Body of pancreas (tissue), 4 donors: ENCODE measurements around the gene SLC30A3. TPM values are rescaled to one million over a fixed set of nuclear protein-coding genes. Genes with fewer than 3 reads are reported as not detected.

ENCODE experiments used
- ATAC-seq: fragments of 150-250 bp; one replicate; pipeline ENCODE4 v1.9.1; 2016
- DNase-seq, 4 donors: peaks; one replicate each; pipeline ENCODE4 v3.0.0-alpha.2; 2019
- H3K27ac ChIP-seq, 4 donors: fragments of 200-600 bp; sonication (generic); 1 replicate in 3 of 4; 2 replicates in 1 of 4; pipeline versions ENCODE4 v1.5.1 to v1.6.1; 2016 to 2019; ENCODE audit warnings: mild to moderate bottlenecking in 1 of 4, mixed read lengths in 1 of 4, moderate library complexity in 1 of 4
- H3K27me3 ChIP-seq, 2 donors: fragments of 200-600 bp; sonication (generic); one replicate each; pipeline ENCODE4 v1.6.0; 2016; ENCODE audit warnings: mild to moderate bottlenecking in 1 of 2
- H3K36me3 ChIP-seq, 2 donors: fragments of 200-600 bp; sonication (generic); replicated peaks in 1 of 2; 2 replicates each; pipeline ENCODE4 v1.5.1; 2016; ENCODE audit warnings: low read depth in 2 of 2; ENCODE audit not compliant: insufficient read depth in 1 of 2
- H3K4me1 ChIP-seq: fragments of 200-600 bp; sonication (generic); one replicate; pipeline ENCODE4 v1.6.0; 2016
- H3K4me3 ChIP-seq, 2 donors: fragments of 200-600 bp; sonication (generic); 1 replicate in 1 of 2; 2 replicates in 1 of 2; pipeline ENCODE4 v1.5.1; 2016 to 2019
- H3K9me3 ChIP-seq, 3 donors: fragments of 200-600 bp; sonication (generic); 1 replicate in 2 of 3; 2 replicates in 1 of 3; pipeline ENCODE4 v1.5.1; 2016
- POLR2A ChIP-seq, 3 donors: fragments of 450-650 bp; IDR thresholded peaks; one replicate each; pipeline ENCODE4 v1.6.1; 2016; ENCODE audit warnings: antibody characterized with exemption in 3 of 3, mild to moderate bottlenecking in 2 of 3
- WGBS, 2 donors: methylation state at CpG; one replicate each; pipeline ENCODE4 v1.1.5; 2017; 5-methylcytosine and 5-hydroxymethylcytosine counted together
- intact Hi-C: fragments of 100-400 bp; cut with DNase I; formaldehyde crosslinking; loops from one replicate; pipeline ENCODE4 v1.15.1; 2023
- total RNA-seq, 2 donors: library from RNA; depleted of rRNA; stranded (reverse); fragments of >200 nt; gene quantifications; one replicate each; pipeline ENCODE4 v1.1.0, GENCODE V29; 2016
- TF ChIP-seq, protein P1 (sequence below), 7 experiments: fragments of 450-650 bp in 4 of 7; fragments of 200-600 bp in 3 of 7; sonication (generic) in 3 of 7; IDR thresholded peaks; one replicate each; pipeline ENCODE4 v1.5.1; 2016 to 2019; ENCODE audit warnings: antibody characterized with exemption in 7 of 7

The SLC30A3 gene
- total RNA-seq, 2 donors from 2014 or later, result not detected

DNA sequence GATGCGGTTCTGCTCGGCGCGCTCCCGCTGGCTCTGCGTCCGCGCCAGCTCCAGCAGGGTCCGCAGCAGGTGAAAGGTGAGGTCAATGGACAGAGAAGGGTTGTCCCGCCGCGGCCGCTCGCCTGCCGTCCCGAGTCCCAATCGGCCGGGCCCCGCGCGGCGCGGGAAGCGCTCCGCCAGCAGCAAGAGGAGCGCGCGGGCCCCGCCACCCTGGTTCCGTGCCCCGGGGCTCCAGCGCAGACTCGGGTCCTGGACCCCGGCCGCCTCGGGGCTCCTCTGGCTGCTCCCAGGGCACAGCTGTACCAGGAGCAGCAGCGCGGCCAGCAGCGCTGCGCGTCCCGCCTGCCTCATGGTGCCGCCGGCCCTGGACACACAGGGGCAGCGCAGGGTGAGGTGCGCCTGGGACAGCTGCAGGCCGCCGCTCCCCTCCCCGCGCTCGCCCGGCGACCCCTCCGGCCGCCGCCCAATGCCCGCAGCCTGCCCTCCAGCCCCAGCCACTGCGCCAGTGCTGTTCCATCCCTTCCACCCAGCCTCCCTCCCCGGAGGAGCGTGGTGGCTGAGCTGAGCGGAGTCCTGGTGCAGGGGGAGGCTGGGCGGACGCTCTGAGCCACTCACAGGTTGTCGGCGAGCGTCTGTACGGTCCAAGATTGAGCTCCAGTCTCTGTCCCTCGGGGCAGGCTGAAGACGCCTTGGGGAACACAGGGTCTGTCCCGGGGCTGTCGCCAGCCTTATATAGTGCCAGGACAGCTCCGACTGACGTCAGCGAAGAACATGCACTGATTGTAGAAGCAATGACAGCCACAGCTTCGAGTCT, 44.9 kb upstream of the SLC30A3 start:
- no peaks in the 10 kb centered on the region for H3K36me3 ChIP-seq
- intact Hi-C loops, result loop anchor here (10.0 kb wide), 1 partner anchor 213 kb away; no protein-coding TSS in a partner anchor
- no peak overlapping the region for H3K27ac ChIP-seq
- no peaks in the 10 kb centered on the region for H3K9me3 ChIP-seq
- peaks cover 29% of the 10 kb centered on the region for H3K4me1 ChIP-seq
- H3K4me3 ChIP-seq, result no peak overlapping the region
- DNase-seq (peak in 1 of 4 donors; percentile 20), ATAC-seq (no peak)
- H3K27me3 ChIP-seq, result peaks cover 0 to 25% of the 10 kb centered on the region in 2 donors
- WGBS, 2 donors, result 13 to 20% methylated on average over 1 to 72 of the region's 75 CpGs
- TF ChIP-seq, protein P1, sequence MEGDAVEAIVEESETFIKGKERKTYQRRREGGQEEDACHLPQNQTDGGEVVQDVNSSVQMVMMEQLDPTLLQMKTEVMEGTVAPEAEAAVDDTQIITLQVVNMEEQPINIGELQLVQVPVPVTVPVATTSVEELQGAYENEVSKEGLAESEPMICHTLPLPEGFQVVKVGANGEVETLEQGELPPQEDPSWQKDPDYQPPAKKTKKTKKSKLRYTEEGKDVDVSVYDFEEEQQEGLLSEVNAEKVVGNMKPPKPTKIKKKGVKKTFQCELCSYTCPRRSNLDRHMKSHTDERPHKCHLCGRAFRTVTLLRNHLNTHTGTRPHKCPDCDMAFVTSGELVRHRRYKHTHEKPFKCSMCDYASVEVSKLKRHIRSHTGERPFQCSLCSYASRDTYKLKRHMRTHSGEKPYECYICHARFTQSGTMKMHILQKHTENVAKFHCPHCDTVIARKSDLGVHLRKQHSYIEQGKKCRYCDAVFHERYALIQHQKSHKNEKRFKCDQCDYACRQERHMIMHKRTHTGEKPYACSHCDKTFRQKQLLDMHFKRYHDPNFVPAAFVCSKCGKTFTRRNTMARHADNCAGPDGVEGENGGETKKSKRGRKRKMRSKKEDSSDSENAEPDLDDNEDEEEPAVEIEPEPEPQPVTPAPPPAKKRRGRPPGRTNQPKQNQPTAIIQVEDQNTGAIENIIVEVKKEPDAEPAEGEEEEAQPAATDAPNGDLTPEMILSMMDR (IDR thresholded peaks at IDR 0.05), result no peak
- TF ChIP-seq POLR2A (IDR thresholded peaks at IDR 0.05), result no peak

DNA sequence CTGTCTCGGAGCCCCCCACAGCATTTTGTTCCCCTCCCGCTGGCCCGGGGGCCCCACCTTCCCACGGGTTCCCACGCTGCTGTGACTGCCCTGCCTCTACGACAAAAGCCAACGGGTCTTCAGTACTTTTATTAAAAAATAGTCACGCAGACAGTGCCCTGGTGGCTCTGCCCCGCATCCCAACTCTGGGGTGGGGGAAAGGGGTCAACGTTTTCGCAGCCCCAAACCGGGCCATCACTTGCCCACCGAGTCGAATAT, 44.4 kb upstream of the SLC30A3 start:
- Histone ChIP-seq H3K27me3 (peaks cover 0 to 25% of the 10 kb centered on the region in 2 donors), H3K27ac (no peak overlapping the region), H3K4me3 (no peak overlapping the region), H3K36me3 (no peaks in the 10 kb centered on the region), H3K9me3 (no peaks in the 10 kb centered on the region), H3K4me1 (peaks cover 29% of the 10 kb centered on the region)
- TF ChIP-seq POLR2A (IDR thresholded peaks at IDR 0.05), result no peak
- TF ChIP-seq, protein P1 (IDR thresholded peaks at IDR 0.05), result no peak
- 11 to 27% methylated on average over 3 to 14 of the region's 14 CpGs for WGBS, 2 donors
- DNase-seq, result no peak
- intact Hi-C loops, result loop anchor here (10.0 kb wide), 1 partner anchor 212 kb away; no protein-coding TSS in a partner anchor
- ATAC-seq, result no peak

DNA sequence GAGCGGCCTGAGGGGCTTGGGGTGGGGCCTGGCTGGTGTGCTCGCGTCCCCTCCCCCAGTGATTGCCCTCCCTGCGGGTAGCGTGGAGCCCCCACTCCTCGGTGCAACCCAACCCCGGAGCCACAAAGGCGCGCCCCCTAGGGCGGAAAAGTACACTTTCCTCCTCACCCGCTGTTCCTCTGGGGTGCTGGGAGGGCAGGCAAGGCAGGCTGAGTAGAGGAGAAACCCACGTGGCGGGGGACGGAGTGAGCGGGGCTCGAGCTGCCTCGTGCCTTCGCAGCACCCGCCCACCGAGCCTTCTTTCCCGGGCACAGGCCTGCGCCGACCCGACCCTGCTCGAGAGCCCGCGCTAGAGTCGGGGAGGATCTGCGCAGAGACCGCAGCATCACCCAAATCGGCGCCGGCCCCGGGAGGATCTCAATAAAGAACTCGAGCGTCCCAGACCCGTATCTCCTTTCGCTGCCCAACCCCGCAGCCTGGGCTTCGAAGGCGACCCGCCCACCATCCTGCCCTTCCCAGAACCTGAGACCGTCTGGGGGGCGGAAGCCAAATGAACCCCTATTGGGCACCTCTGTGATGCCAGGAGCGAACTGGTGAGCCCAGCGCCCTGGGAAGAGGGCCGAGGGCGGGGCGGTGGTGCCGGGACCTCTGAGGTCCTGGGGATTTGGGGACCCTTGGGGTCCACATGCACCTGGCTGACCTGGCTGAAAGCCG, 43.9 kb upstream of the SLC30A3 start:
- no peak overlapping the region for H3K4me3 ChIP-seq
- intact Hi-C loops, result loop anchor here (10.0 kb wide), 1 partner anchor 212 kb away; no protein-coding TSS in a partner anchor

DNA sequence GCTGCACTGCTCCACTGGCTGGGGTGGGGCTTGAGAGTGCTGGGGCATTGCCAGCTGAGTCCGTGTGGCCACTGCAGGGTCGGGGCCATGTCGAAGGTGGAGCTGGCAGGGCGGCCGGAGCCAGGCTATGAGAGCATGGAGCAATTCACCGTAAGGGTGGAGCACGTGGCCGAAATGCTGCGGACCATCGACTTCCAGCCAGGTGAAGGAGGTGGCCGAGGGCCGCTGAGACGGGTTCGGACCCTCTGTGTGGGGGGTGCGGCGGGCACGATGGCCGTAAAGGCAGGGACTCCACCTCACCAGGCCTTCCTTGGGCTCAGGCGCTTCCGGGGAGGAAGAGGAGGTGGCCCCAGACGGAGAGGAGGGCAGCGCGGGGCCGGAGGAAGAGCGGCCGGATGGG, 43.3 kb upstream of the SLC30A3 start:
- peaks cover 0 to 25% of the 10 kb centered on the region in 2 donors for H3K27me3 ChIP-seq
- intact Hi-C loops, result loop anchor here (10.0 kb wide), 1 partner anchor 211 kb away; no protein-coding TSS in a partner anchor
- H3K36me3 ChIP-seq, result no peaks in the 10 kb centered on the region
- DNase-seq (peak in 2 of 4 donors; percentile 15 to 34), ATAC-seq (no peak)
- no peaks in the 10 kb centered on the region for H3K9me3 ChIP-seq
- WGBS, 2 donors, result 20 to 26% methylated on average over 2 to 24 of the region's 26 CpGs
- peaks cover 29% of the 10 kb centered on the region for H3K4me1 ChIP-seq
- no peak for TF ChIP-seq POLR2A (IDR thresholded peaks at IDR 0.05)
- TF ChIP-seq, protein P1 (IDR thresholded peaks at IDR 0.05), result no peak
- H3K27ac ChIP-seq, result no peak overlapping the region
- H3K4me3 ChIP-seq, result no peak overlapping the region

More for the DNA sequence above, 43.9 kb upstream of the SLC30A3 start:
- Histone ChIP-seq H3K27me3 (peaks cover 0 to 25% of the 10 kb centered on the region in 2 donors), H3K27ac (no peak overlapping the region), H3K36me3 (no peaks in the 10 kb centered on the region), H3K9me3 (no peaks in the 10 kb centered on the region), H3K4me1 (peaks cover 29% of the 10 kb centered on the region)
- 2% methylated on average over 35 of the region's 51 CpGs; no CpG with 5 or more reads in 1 of the 2 donors for WGBS, 2 donors
- DNase-seq (no peak), ATAC-seq (no peak)
- TF ChIP-seq, protein P1 (IDR thresholded peaks at IDR 0.05), result no peak
- TF ChIP-seq POLR2A (IDR thresholded peaks at IDR 0.05), result no peak
